Psoas muscle (tissue), 8 donors: ENCODE results near the gene ELFN1. TPM values are rescaled to one million over a fixed set of nuclear protein-coding genes. Genes with fewer than 3 reads are reported as not detected.

ENCODE experiments used
- ATAC-seq, 4 donors: fragments of 200-7000 bp; cut with Tn5 transposase; one replicate each; pipeline ENCODE4 v1.9.1; 2020; ENCODE audit warnings: moderate library complexity in 3 of 4, mild to moderate bottlenecking in 2 of 4
- DNase-seq, 2 donors: peaks; one replicate each; pipeline ENCODE4 v3.0.0-alpha.2; 2020
- H3K27ac ChIP-seq: fragments of 200-600 bp; one replicate; pipeline ENCODE4 v1.8.0; 2022
- H3K27me3 ChIP-seq, 3 donors: fragments of 200-600 bp in 1 of 3; one replicate each; pipeline versions ENCODE4 v1.6.1 to v1.8.0; 2013 to 2022; ENCODE audit warnings: low read length in 2 of 3, mild to moderate bottlenecking in 2 of 3, moderate library complexity in 1 of 3; ENCODE audit not compliant: insufficient read depth in 3 of 3
- H3K36me3 ChIP-seq, 2 donors: fragments of 200-600 bp in 1 of 2; one replicate each; pipeline versions ENCODE4 v1.6.1 to v1.8.0; 2013 to 2022; ENCODE audit warnings: low read depth in 1 of 2, mild to moderate bottlenecking in 1 of 2, moderate library complexity in 1 of 2; ENCODE audit not compliant: insufficient read depth in 1 of 2
- H3K4me1 ChIP-seq: fragments of 200-600 bp; one replicate; pipeline ENCODE4 v1.8.0; 2022
- H3K4me3 ChIP-seq: fragments of 200-600 bp; one replicate; pipeline ENCODE4 v1.8.0; 2022; ENCODE audit warnings: mild to moderate bottlenecking
- H3K9me3 ChIP-seq: fragments of 200-600 bp; one replicate; pipeline ENCODE4 v1.8.0; 2022
- CTCF ChIP-seq: fragments of 200-600 bp; IDR thresholded peaks from one replicate; pipeline ENCODE4 v1.8.0; 2022; ENCODE audit warnings: antibody characterized with exemption
- WGBS, 3 donors: extraction: QIAGEN DNeasy Blood & Tissue Kit; methylation state at CpG; one replicate each; pipeline versions ENCODE4 v1.1.6 to v1.1.7; 2013; 5-methylcytosine and 5-hydroxymethylcytosine counted together
- intact Hi-C, 2 donors: fragments of 100-400 bp; cut with DNase I; formaldehyde crosslinking; loops; one replicate each; pipeline versions ENCODE4 v1.11.0 to v1.14.2; 2022
- polyA plus RNA-seq, 3 donors: library from polyadenylated mRNA; stranded (reverse); fragments of 200-250 nt; gene quantifications; one replicate each; pipeline ENCODE4 v1.2.3, GENCODE V29; 2013
- total RNA-seq, 4 donors: library from RNA; stranded (reverse); fragmentation: NEBNext Ultra II Directional in 2 of 4; extraction: Animal tissue kit (Norgen Biotek cat#: 25700) in 2 of 4; gene quantifications; one replicate each; pipeline versions ENCODE4 v1.2.1 to v1.2.4, GENCODE V29; 2021 to 2023
- donor health status: healthy with polysubstance abuse.
- donor health status: DM: no; HTN: no; CAD: no; lungs with moderate emphysema.
- donor health status: Bipolar disorder and iron deficiency.
- donor health status: healthy.
- donor health status: DM: yes; HTN: yes; CAD: no.
- donor health status: DM: no; HTN: no; CAD: no.
- donor health status: DM: no; HTN: no; CAD: no.
- donor health status: DM: yes; HTN: yes; CAD: no.

The ELFN1 gene
- total and polyA plus RNA-seq, 7 donors: 0.11 to 0.87 (median 0.64) TPM

- intact Hi-C loops: no loop called here
- TF ChIP-seq CTCF: no peak
- Histone ChIP-seq H3K4me3 (no peak overlapping the region), H3K4me1 (no peaks in the 10 kb centered on the region), H3K36me3 (no peaks in the 10 kb centered on the region), H3K27ac (no peak overlapping the region), H3K9me3 (peaks cover 20% of the 10 kb centered on the region), H3K27me3 (peaks cover 0 to 28% (median 5%) of the 10 kb centered on the region in 3 donors)
- WGBS, 3 donors: 80 to 85% (median 83%) methylated on average over 20 to 22 of the region's 22 CpGs
- no peak for DNase-seq
- ATAC-seq: no peak
These were observed 10.1 kb downstream of the ELFN1 start for GRCh38 chr7:1679966-1680730.

GRCh38 chr7:1681581-1681980 lies 11.5 kb downstream of the ELFN1 start:
- no peak overlapping the region for H3K4me3 ChIP-seq
- H3K4me1 ChIP-seq: no peaks in the 10 kb centered on the region
- no peak for DNase-seq
- WGBS, 3 donors: 47 to 48% (median 48%) methylated on average over 9 of the region's 9 CpGs
- peaks cover 0 to 17% (median 0%) of the 10 kb centered on the region in 3 donors for H3K27me3 ChIP-seq
- H3K36me3 ChIP-seq: no peaks in the 10 kb centered on the region
- H3K27ac ChIP-seq: no peak overlapping the region
- intact Hi-C loops: no loop called here
- peaks cover 22% of the 10 kb centered on the region for H3K9me3 ChIP-seq
- no peak for ATAC-seq
- TF ChIP-seq CTCF: no peak

GRCh38 chr7:1685000-1685624 lies 15.0 kb downstream of the ELFN1 start:
- Histone ChIP-seq H3K4me1 (no peaks in the 10 kb centered on the region), H3K27ac (no peak overlapping the region), H3K27me3 (peaks cover 0 to 4% (median 0%) of the 10 kb centered on the region in 3 donors), H3K9me3 (peaks cover 22% of the 10 kb centered on the region), H3K4me3 (no peak overlapping the region), H3K36me3 (no peaks in the 10 kb centered on the region)
- intact Hi-C loops: no loop called here
- DNase-seq (no peak), ATAC-seq (no peak)
- TF ChIP-seq CTCF: no peak
- WGBS, 3 donors: 96 to 99% (median 98%) methylated on average over 1 of the region's 1 CpG

- intact Hi-C loops: no loop called here
- H3K27ac ChIP-seq: no peak overlapping the region
- ATAC-seq: no peak
- H3K9me3 ChIP-seq: peaks cover 13% of the 10 kb centered on the region
- no peak for DNase-seq
- H3K27me3 ChIP-seq: peaks cover 0 to 21% (median 0%) of the 10 kb centered on the region in 3 donors
- no peaks in the 10 kb centered on the region for H3K36me3 ChIP-seq
- TF ChIP-seq CTCF: no peak
- peaks cover 9% of the 10 kb centered on the region for H3K4me1 ChIP-seq
- no peak overlapping the region for H3K4me3 ChIP-seq
These were observed 18.5 kb downstream of the ELFN1 start for GRCh38 chr7:1688542-1688941.
